SIG-M5 (cell line): Measurements from ENCODE around the gene DLGAP1.

ENCODE experiments used
- DNase-seq: peaks from one replicate; lab custom pipeline; 2025; lab: John Stamatoyannopoulos, UW

Gene DLGAP1

GRCh38 chr18:3891245-3891644, 563.9 kb downstream of the DLGAP1 start:
- no peak for DNase-seq

GRCh38 chr18:3889803-3890202, 565.3 kb downstream of the DLGAP1 start:
- DNase-seq: no peak

- no peak for DNase-seq
Observed at GRCh38 chr18:3889121-3889520, 566.0 kb downstream of the DLGAP1 start.

GRCh38 chr18:3886575-3887322, 568.4 kb downstream of the DLGAP1 start:
- DNase-seq: no peak

GRCh38 chr18:3885209-3885792, 569.8 kb downstream of the DLGAP1 start:
- no peak for DNase-seq

- no peak for DNase-seq
Observed at GRCh38 chr18:3879836-3880120, 575.3 kb downstream of the DLGAP1 start.

- no peak for DNase-seq
Observed at GRCh38 chr18:3879114-3879835, 575.8 kb downstream of the DLGAP1 start.

GRCh38 chr18:3878401-3878800, 576.7 kb downstream of the DLGAP1 start:
- DNase-seq: no peak

GRCh38 chr18:3877678-3878077, 577.4 kb downstream of the DLGAP1 start:
- no peak for DNase-seq

- no peak for DNase-seq
Observed at GRCh38 chr18:3875961-3876360, 579.1 kb downstream of the DLGAP1 start.

- no peak for DNase-seq
Observed at GRCh38 chr18:3875376-3875775, 579.7 kb downstream of the DLGAP1 start.

GRCh38 chr18:3874581-3874980, 580.5 kb downstream of the DLGAP1 start:
- DNase-seq: no peak

GRCh38 chr18:3874125-3874524, 581.0 kb downstream of the DLGAP1 start:
- no peak for DNase-seq

GRCh38 chr18:3873698-3874097, 581.4 kb downstream of the DLGAP1 start:
- DNase-seq: no peak

GRCh38 chr18:3873211-3873610, 581.9 kb downstream of the DLGAP1 start:
- no peak for DNase-seq

GRCh38 chr18:3872641-3873040, 582.5 kb downstream of the DLGAP1 start:
- DNase-seq: no peak

GRCh38 chr18:3871687-3872086, 583.4 kb downstream of the DLGAP1 start:
- DNase-seq: no peak

- DNase-seq: no peak
Observed at GRCh38 chr18:3870914-3871313, 584.2 kb downstream of the DLGAP1 start.

- no peak for DNase-seq
Observed at GRCh38 chr18:3869848-3870247, 585.3 kb downstream of the DLGAP1 start.

- DNase-seq: no peak
Observed at GRCh38 chr18:3867864-3868311, 587.2 kb downstream of the DLGAP1 start.

GRCh38 chr18:3867236-3867635, 587.9 kb downstream of the DLGAP1 start:
- no peak for DNase-seq

- DNase-seq: no peak
Observed at GRCh38 chr18:3864669-3865298, 590.3 kb downstream of the DLGAP1 start.

- DNase-seq: no peak
Observed at GRCh38 chr18:3863593-3863992, 591.5 kb downstream of the DLGAP1 start.
